ENCODE measurements around the gene CLTRN.

Gene CLTRN

DNA sequence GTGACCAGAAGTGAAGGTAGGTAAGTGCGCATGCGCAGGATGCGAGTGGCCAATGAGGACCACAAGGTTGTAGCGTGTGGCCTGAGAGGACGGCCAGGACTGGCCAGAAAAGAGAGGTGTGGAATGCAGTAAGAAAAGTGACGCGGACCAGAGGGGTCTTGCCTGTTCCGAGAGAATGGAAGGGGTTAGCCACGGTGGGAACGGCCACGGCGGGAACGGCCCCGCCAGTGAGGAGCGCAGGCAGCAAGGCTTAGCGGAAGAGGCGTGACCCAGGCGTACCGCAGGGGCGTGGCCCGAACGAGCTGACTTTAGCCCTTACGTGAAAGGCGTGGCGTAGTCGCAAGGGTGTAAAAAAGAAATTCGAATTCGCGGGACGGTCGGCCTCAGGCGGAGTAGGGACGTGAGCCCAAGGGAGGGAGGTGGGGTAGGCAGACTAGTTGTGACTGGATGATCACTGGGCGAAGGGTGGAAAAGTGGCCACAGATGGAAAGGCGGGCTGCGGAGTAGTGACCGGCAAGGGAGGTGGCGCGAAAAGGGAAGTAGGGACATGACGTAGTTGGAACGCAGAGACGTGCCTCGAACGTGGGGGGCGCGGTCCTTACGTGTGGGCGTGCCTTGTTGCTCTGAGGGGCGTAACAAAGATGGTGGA lies 10.4 kb upstream of the CLTRN start (continued):
- TF ChIP-seq ZNF514 (tag by site-specific recombination; IDR thresholded peaks at IDR 0.05) (no peak), ZNF791 (tag by site-specific recombination; IDR thresholded peaks at IDR 0.05) (no peak), BCL11B (tag by site-specific recombination; IDR thresholded peaks at IDR 0.05; ENCODE audit: low read depth) (peak; percentile 67; the same call in 1 of the 2 replicates), ZEB2 (tag by site-specific recombination; IDR thresholded peaks at IDR 0.05) (peak; percentile 63), ATF2 (tag by site-specific recombination; IDR thresholded peaks at IDR 0.05; ENCODE audit: low read depth) (peak; percentile 97), ZNF548 (tag by site-specific recombination; IDR thresholded peaks at IDR 0.05) (no peak), ZNF175 (tag by site-specific recombination; IDR thresholded peaks at IDR 0.05) (no peak), ZNF677 (tag by site-specific recombination; IDR thresholded peaks at IDR 0.05) (no peak), ZSCAN16 (tag by site-specific recombination; IDR thresholded peaks at IDR 0.05) (no peak), ZBTB8A (tag by site-specific recombination; IDR thresholded peaks at IDR 0.05) (peak; percentile 33; the same call in 1 of the 2 replicates), ZNF76 (tag by site-specific recombination; IDR thresholded peaks at IDR 0.05; ENCODE audit: borderline replicate concordance, low read depth) (peak; percentile 83), ZNF416 (tag by site-specific recombination; IDR thresholded peaks at IDR 0.05) (no peak), ZNF341 (tag by site-specific recombination; IDR thresholded peaks at IDR 0.05; ENCODE audit: low read depth) (peak; percentile 95), ZNF239 (tag by site-specific recombination; IDR thresholded peaks at IDR 0.05) (0 out of 2 replicates have a peak, but pooled peaks have one; percentile 52), ZSCAN30 (tag by site-specific recombination; IDR thresholded peaks at IDR 0.05) (no peak), ZNF157 (tag by site-specific recombination; IDR thresholded peaks at IDR 0.05) (no peak), ZFP37 (tag by site-specific recombination; IDR thresholded peaks at IDR 0.05) (peak; percentile 75; the same call in 1 of the 2 replicates), KLF7 (tag by site-specific recombination; IDR thresholded peaks at IDR 0.05; ENCODE audit: borderline replicate concordance) (peak; percentile 90), ZNF571 (tag by site-specific recombination; IDR thresholded peaks at IDR 0.05) (no peak), GLIS2 (tag by site-specific recombination; IDR thresholded peaks at IDR 0.05) (peak; percentile 57), PRDM1 (tag by site-specific recombination; IDR thresholded peaks at IDR 0.05) (0 out of 2 replicates have a peak, but pooled peaks have one; percentile 45), ZNF629 (tag by site-specific recombination; IDR thresholded peaks at IDR 0.05) (peak; percentile 100), ZFP69B (tag by site-specific recombination; IDR thresholded peaks at IDR 0.05) (peak; percentile 10; the same call in 1 of the 2 replicates)
- TF ChIP-seq, protein P1, sequence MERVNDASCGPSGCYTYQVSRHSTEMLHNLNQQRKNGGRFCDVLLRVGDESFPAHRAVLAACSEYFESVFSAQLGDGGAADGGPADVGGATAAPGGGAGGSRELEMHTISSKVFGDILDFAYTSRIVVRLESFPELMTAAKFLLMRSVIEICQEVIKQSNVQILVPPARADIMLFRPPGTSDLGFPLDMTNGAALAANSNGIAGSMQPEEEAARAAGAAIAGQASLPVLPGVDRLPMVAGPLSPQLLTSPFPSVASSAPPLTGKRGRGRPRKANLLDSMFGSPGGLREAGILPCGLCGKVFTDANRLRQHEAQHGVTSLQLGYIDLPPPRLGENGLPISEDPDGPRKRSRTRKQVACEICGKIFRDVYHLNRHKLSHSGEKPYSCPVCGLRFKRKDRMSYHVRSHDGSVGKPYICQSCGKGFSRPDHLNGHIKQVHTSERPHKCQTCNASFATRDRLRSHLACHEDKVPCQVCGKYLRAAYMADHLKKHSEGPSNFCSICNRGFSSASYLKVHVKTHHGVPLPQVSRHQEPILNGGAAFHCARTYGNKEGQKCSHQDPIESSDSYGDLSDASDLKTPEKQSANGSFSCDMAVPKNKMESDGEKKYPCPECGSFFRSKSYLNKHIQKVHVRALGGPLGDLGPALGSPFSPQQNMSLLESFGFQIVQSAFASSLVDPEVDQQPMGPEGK (tag by site-specific recombination; IDR thresholded peaks at IDR 0.05) = peak; percentile 80
- TF ChIP-seq, protein P2, sequence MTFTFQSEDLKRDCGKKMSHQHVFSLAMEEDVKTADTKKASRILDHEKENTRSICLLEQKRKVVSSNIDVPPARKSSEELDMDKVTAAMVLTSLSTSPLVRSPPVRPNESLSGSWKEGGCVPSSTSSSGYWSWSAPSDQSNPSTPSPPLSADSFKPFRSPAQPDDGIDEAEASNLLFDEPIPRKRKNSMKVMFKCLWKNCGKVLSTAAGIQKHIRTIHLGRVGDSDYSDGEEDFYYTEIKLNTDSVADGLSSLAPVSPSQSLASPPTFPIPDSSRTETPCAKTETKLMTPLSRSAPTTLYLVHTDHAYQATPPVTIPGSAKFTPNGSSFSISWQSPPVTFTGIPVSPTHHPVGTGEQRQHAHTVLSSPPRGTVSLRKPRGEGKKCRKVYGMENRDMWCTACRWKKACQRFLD (tag by site-specific recombination; IDR thresholded peaks at IDR 0.05) = no peak
- TF ChIP-seq, protein P3, sequence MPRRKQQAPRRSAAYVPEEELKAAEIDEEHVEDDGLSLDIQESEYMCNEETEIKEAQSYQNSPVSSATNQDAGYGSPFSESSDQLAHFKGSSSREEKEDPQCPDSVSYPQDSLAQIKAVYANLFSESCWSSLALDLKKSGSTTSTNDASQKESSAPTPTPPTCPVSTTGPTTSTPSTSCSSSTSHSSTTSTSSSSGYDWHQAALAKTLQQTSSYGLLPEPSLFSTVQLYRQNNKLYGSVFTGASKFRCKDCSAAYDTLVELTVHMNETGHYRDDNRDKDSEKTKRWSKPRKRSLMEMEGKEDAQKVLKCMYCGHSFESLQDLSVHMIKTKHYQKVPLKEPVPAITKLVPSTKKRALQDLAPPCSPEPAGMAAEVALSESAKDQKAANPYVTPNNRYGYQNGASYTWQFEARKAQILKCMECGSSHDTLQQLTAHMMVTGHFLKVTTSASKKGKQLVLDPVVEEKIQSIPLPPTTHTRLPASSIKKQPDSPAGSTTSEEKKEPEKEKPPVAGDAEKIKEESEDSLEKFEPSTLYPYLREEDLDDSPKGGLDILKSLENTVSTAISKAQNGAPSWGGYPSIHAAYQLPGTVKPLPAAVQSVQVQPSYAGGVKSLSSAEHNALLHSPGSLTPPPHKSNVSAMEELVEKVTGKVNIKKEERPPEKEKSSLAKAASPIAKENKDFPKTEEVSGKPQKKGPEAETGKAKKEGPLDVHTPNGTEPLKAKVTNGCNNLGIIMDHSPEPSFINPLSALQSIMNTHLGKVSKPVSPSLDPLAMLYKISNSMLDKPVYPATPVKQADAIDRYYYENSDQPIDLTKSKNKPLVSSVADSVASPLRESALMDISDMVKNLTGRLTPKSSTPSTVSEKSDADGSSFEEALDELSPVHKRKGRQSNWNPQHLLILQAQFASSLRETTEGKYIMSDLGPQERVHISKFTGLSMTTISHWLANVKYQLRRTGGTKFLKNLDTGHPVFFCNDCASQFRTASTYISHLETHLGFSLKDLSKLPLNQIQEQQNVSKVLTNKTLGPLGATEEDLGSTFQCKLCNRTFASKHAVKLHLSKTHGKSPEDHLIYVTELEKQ (tag by site-specific recombination; IDR thresholded peaks at IDR 0.05; ENCODE audit: borderline replicate concordance) = no peak
- TF ChIP-seq, protein P4, sequence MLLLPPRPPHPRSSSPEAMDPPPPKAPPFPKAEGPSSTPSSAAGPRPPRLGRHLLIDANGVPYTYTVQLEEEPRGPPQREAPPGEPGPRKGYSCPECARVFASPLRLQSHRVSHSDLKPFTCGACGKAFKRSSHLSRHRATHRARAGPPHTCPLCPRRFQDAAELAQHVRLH (tag by site-specific recombination; IDR thresholded peaks at IDR 0.05) = 0 out of 2 replicates have a peak, but pooled peaks have one; percentile 11
- TF ChIP-seq, protein P5, sequence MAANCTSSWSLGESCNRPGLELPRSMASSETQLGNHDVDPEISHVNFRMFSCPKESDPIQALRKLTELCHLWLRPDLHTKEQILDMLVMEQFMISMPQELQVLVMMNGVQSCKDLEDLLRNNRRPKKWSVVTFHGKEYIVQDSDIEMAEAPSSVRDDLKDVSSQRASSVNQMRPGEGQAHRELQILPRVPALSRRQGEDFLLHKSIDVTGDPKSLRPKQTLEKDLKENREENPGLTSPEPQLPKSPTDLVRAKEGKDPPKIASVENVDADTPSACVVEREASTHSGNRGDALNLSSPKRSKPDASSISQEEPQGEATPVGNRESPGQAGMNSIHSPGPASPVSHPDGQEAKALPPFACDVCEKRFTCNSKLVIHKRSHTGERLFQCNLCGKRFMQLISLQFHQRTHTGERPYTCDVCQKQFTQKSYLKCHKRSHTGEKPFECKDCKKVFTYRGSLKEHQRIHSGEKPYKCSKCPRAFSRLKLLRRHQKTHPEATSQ (tag by site-specific recombination; IDR thresholded peaks at IDR 0.05) = peak; percentile 51; the same call in 1 of the 2 replicates
- TF ChIP-seq, protein P6, sequence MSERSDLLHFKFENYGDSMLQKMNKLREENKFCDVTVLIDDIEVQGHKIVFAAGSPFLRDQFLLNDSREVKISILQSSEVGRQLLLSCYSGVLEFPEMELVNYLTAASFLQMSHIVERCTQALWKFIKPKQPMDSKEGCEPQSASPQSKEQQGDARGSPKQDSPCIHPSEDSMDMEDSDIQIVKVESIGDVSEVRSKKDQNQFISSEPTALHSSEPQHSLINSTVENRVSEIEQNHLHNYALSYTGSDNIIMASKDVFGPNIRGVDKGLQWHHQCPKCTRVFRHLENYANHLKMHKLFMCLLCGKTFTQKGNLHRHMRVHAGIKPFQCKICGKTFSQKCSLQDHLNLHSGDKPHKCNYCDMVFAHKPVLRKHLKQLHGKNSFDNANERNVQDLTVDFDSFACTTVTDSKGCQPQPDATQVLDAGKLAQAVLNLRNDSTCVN (tag by site-specific recombination; optimal IDR thresholded peaks at IDR 0.05) = peak; percentile 63
